ENCODE results near the gene CAV3.

CAV3 gene

DNA sequence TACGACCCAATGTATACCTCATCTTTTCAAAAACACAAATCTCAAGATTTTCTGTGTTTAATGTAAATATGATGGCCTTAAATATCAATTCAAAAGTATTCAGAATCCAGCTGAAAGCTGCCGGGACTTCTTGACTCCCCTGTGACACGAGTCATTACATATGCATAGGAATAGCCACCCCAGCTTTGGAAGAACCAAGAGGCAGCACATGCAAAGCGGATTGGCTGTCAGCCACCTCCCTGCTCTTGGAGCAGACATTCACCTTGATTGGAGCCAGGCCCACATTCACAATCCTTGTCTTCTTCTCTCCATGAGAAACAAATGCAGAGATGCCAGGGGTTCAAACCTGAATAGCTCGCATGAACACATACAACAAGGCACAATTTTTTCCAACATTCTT, 10.8 kb upstream of the CAV3 start:
- Histone ChIP-seq H3K4me1 (ENCODE audit: insufficient read depth, poor library complexity, severe bottlenecking) (peaks cover 3% of the 10 kb centered on the region), H3K27me3 (ENCODE audit: insufficient read depth, poor library complexity, severe bottlenecking) (no peaks in the 10 kb centered on the region), H3K9me3 (ENCODE audit: severe bottlenecking) (no peaks in the 10 kb centered on the region), H3K36me3 (ENCODE audit: low read depth) (no peaks in the 10 kb centered on the region), H3K27ac (ENCODE audit: poor library complexity, severe bottlenecking) (no peak overlapping the region), H3K4me3 (ENCODE audit: severe bottlenecking) (no peak overlapping the region)
- DNase-seq (ENCODE audit: low spot score), result no peak
- TF ChIP-seq, protein P1, sequence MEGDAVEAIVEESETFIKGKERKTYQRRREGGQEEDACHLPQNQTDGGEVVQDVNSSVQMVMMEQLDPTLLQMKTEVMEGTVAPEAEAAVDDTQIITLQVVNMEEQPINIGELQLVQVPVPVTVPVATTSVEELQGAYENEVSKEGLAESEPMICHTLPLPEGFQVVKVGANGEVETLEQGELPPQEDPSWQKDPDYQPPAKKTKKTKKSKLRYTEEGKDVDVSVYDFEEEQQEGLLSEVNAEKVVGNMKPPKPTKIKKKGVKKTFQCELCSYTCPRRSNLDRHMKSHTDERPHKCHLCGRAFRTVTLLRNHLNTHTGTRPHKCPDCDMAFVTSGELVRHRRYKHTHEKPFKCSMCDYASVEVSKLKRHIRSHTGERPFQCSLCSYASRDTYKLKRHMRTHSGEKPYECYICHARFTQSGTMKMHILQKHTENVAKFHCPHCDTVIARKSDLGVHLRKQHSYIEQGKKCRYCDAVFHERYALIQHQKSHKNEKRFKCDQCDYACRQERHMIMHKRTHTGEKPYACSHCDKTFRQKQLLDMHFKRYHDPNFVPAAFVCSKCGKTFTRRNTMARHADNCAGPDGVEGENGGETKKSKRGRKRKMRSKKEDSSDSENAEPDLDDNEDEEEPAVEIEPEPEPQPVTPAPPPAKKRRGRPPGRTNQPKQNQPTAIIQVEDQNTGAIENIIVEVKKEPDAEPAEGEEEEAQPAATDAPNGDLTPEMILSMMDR (IDR thresholded peaks at IDR 0.05; ENCODE audit: poor library complexity, severe bottlenecking), result no peak
- no peak for ATAC-seq (ENCODE audit: low read depth)

DNA sequence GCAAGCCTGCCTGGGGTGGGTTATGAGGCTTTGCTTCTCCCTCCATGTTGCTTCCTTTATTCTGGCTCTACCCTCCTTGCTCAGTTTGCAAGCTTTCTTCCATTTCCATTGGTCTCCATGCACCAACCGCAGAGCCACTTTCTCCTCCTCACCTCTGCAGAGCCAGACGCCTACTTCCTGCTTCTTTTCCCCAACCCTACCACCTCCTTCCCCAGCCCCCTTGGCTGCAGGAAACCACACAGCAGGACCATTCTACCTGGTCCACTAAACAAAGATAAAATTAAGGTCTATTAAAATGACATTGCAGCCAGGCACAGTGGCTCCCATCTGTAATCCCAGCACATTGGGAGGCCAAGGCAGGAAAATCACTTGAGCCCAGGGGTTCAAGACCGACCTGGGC, 10.0 kb upstream of the CAV3 start:
- no peak for ATAC-seq (ENCODE audit: low read depth)
- H3K27ac ChIP-seq (ENCODE audit: poor library complexity, severe bottlenecking), result no peak overlapping the region

DNA sequence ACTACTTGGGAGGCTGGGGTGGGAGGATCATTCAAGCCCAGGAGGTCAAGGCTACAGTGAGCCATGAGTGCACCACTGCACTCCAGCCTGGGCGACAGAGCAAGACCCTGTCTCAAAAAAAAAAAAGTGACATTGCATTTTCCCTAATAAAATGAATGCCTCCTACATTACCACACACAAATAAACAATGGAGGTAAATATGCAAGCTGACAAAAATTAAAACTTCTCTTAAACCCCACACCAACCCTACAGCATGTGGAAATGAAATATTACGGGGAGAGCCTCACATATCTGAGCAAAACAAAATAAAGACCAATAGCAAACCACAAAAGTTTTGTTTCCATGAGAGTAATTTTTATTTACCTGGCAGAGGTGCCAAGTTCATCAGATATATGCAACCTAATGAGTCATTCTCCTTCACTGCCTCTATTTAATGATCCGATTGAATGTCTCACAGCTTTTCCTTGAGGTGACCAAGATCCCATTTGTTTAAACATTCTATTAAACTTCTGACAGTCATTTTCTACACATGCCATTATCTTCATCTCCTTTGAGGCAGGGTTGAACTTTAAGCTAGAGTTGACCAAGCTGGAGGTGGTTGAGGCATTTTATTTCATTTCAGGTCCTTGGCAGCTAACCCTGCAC, 9.4 kb upstream of the CAV3 start:
- H3K4me3 ChIP-seq (ENCODE audit: severe bottlenecking), result no peak overlapping the region
- H3K27me3 ChIP-seq (ENCODE audit: insufficient read depth, poor library complexity, severe bottlenecking), result no peaks in the 10 kb centered on the region
- DNase-seq (ENCODE audit: low spot score) (no peak), ATAC-seq (ENCODE audit: low read depth) (peak; percentile 66)
- H3K9me3 ChIP-seq (ENCODE audit: severe bottlenecking), result no peaks in the 10 kb centered on the region
- TF ChIP-seq, protein P1 (IDR thresholded peaks at IDR 0.05; ENCODE audit: poor library complexity, severe bottlenecking), result no peak
- no peak overlapping the region for H3K27ac ChIP-seq (ENCODE audit: poor library complexity, severe bottlenecking)
- H3K36me3 ChIP-seq (ENCODE audit: low read depth), result no peaks in the 10 kb centered on the region
- peaks cover 3% of the 10 kb centered on the region for H3K4me1 ChIP-seq (ENCODE audit: insufficient read depth, poor library complexity, severe bottlenecking)

More for the DNA sequence above, 10.0 kb upstream of the CAV3 start:
- Histone ChIP-seq H3K36me3 (ENCODE audit: low read depth) (no peaks in the 10 kb centered on the region), H3K9me3 (ENCODE audit: severe bottlenecking) (no peaks in the 10 kb centered on the region), H3K4me3 (ENCODE audit: severe bottlenecking) (no peak overlapping the region), H3K27me3 (ENCODE audit: insufficient read depth, poor library complexity, severe bottlenecking) (no peaks in the 10 kb centered on the region), H3K4me1 (ENCODE audit: insufficient read depth, poor library complexity, severe bottlenecking) (peaks cover 3% of the 10 kb centered on the region)
- TF ChIP-seq, protein P1 (IDR thresholded peaks at IDR 0.05; ENCODE audit: poor library complexity, severe bottlenecking), result no peak
- no peak for DNase-seq (ENCODE audit: low spot score)

DNA sequence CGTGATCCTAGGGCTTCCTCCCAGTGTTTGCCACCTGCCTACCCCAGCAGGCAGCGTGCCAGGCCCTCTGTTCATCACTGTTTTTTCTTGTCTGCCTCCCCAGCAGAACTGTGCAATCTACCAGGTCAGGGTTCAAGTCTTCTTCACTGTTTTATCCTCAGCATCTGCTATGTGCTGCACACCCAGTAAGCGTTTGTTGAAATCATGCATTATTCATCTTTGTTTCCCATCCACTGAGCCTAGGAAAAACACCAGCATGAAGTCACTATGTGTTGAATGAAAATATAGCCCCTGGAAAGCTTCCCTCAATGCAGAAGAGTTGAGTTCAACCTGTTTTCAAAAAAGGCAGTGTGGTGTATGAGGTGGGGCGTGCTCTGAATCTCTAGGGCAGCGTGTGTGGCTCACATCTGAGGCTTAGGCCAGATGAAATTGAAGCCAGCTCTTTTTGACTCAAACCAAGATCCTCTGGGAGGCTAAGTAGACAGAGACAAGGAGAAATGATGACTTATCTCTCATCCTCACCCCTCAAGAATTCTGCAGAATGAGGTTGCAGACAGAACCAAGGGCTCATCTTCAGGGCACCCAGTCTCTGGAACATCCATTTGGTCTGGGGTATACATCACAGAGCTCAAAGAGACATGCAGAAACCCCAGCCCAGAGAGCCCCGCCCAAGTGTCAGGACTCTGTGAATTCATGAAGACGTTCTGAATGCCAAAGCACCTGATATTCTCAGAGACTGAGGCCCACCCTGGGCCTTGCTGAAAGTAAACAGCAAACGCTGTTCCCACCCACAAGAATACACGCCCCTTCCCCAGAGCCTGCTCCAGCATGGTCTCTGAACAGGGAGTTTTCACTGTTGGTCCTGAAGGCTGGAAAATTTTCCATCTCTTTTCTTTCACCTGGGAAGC, 5.7 kb upstream of the CAV3 start:
- no peak for ATAC-seq (ENCODE audit: low read depth)
- Histone ChIP-seq H3K27ac (ENCODE audit: poor library complexity, severe bottlenecking) (no peak overlapping the region), H3K9me3 (ENCODE audit: severe bottlenecking) (no peaks in the 10 kb centered on the region), H3K36me3 (ENCODE audit: low read depth) (no peaks in the 10 kb centered on the region), H3K4me3 (ENCODE audit: severe bottlenecking) (no peak overlapping the region), H3K27me3 (ENCODE audit: insufficient read depth, poor library complexity, severe bottlenecking) (no peaks in the 10 kb centered on the region), H3K4me1 (ENCODE audit: insufficient read depth, poor library complexity, severe bottlenecking) (peaks cover 3% of the 10 kb centered on the region)
- TF ChIP-seq, protein P1 (IDR thresholded peaks at IDR 0.05; ENCODE audit: poor library complexity, severe bottlenecking), result no peak
- no peak for DNase-seq (ENCODE audit: low spot score)
